DOHH2 (cell line): ENCODE measurements around the gene CALY.

Source experiments
- EZH2phosphoT487 ChIP-seq: fragments of 200-600 bp; sonication (generic); IDR thresholded peaks from 2 replicates; pipeline ENCODE4 v1.6.1; 2017; ENCODE audit warnings: borderline replicate concordance, mild to moderate bottlenecking, antibody characterized with exemption, low read length, moderate library complexity, mixed read lengths
- TF ChIP-seq, protein P1 (sequence below): fragments of 200-600 bp; sonication (generic); IDR thresholded peaks from one replicate; pipeline ENCODE4 v1.5.1; 2014; ENCODE audit warnings: antibody characterized with exemption, mild to moderate bottlenecking, low read depth, low read length; ENCODE audit not compliant: poor library complexity, severe bottlenecking

GRCh38 chr10:133381036-133381435 is 44.3 kb upstream of the CALY start:
- TF ChIP-seq, protein P1, sequence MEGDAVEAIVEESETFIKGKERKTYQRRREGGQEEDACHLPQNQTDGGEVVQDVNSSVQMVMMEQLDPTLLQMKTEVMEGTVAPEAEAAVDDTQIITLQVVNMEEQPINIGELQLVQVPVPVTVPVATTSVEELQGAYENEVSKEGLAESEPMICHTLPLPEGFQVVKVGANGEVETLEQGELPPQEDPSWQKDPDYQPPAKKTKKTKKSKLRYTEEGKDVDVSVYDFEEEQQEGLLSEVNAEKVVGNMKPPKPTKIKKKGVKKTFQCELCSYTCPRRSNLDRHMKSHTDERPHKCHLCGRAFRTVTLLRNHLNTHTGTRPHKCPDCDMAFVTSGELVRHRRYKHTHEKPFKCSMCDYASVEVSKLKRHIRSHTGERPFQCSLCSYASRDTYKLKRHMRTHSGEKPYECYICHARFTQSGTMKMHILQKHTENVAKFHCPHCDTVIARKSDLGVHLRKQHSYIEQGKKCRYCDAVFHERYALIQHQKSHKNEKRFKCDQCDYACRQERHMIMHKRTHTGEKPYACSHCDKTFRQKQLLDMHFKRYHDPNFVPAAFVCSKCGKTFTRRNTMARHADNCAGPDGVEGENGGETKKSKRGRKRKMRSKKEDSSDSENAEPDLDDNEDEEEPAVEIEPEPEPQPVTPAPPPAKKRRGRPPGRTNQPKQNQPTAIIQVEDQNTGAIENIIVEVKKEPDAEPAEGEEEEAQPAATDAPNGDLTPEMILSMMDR, result no peak
- TF ChIP-seq EZH2phosphoT487, result no peak
